ENCODE measurements around the gene ARHGAP30. TPM values are rescaled to one million over a fixed set of nuclear protein-coding genes. Genes with fewer than 3 reads are reported as not detected.
A peak's percentile ranks its signal among the peaks of the same experiment; 100 is the strongest.
"Not testable (repeated sequence)": the region's sequence is repeated elsewhere in the genome, so short reads cannot be mapped to it uniquely, and the experiment has no call there.

The ARHGAP30 gene
- total RNA-seq, 1 donor from 2014 or later, result 3.0 TPM

GRCh38 chr1:161037661-161038522 is 31.8 kb downstream of the ARHGAP30 start:
- peak; percentile 35 for DNase-seq

- no peak for DNase-seq
Measured at GRCh38 chr1:161033751-161034150, 35.9 kb downstream of the ARHGAP30 start.

- DNase-seq, result no peak
Measured at GRCh38 chr1:161032409-161032808, 37.3 kb downstream of the ARHGAP30 start.

GRCh38 chr1:161031874-161032273 is 37.8 kb downstream of the ARHGAP30 start:
- no peak for DNase-seq

GRCh38 chr1:161029466-161029865 is 40.2 kb downstream of the ARHGAP30 start:
- DNase-seq, result not testable (repeated sequence)

GRCh38 chr1:161026954-161027353 is 42.7 kb downstream of the ARHGAP30 start:
- not testable (repeated sequence) for DNase-seq

- DNase-seq, result not testable (repeated sequence)
Measured at GRCh38 chr1:161022432-161022831, 47.3 kb downstream of the ARHGAP30 start.

- no peak for DNase-seq
Measured at GRCh38 chr1:161021970-161022353, 47.7 kb downstream of the ARHGAP30 start.

- DNase-seq, result peak; percentile 77
Measured at GRCh38 chr1:161021165-161021969, 48.3 kb downstream of the ARHGAP30 start.

GRCh38 chr1:161020509-161021164 is 49.1 kb downstream of the ARHGAP30 start, which contains the start of gene F11R:
TSS of gene F11R (minus strand) at chr1:161021152. CDS start at chr1:161021073, 79 bp downstream.
- peak; percentile 47 for DNase-seq

- DNase-seq, result peak; percentile 61
Measured at GRCh38 chr1:161019751-161020495, 49.8 kb downstream of the ARHGAP30 start.

- DNase-seq, result not testable (repeated sequence)
Measured at GRCh38 chr1:161019111-161019660, 50.5 kb downstream of the ARHGAP30 start.

- no peak for DNase-seq
Measured at GRCh38 chr1:161018631-161018930, 51.1 kb downstream of the ARHGAP30 start.

GRCh38 chr1:161017756-161018630 is 51.7 kb downstream of the ARHGAP30 start:
- DNase-seq, result no peak

GRCh38 chr1:161017181-161017580 is 52.5 kb downstream of the ARHGAP30 start:
- DNase-seq, result not testable (repeated sequence)

GRCh38 chr1:161016683-161017082 is 53.0 kb downstream of the ARHGAP30 start:
- not testable (repeated sequence) for DNase-seq

- DNase-seq, result peak; percentile 69
Measured at GRCh38 chr1:161013488-161014230, 56.0 kb downstream of the ARHGAP30 start.

- no peak for DNase-seq
Measured at GRCh38 chr1:161013131-161013487, 56.6 kb downstream of the ARHGAP30 start.

GRCh38 chr1:161012420-161012819 is 57.3 kb downstream of the ARHGAP30 start:
- no peak for DNase-seq
